ENCODE data around the gene ZNF302.

The ZNF302 gene

GRCh38 chr19:34712395-34713261 lies 35.1 kb downstream of the ZNF302 start:
- H3K4me3 ChIP-seq (ENCODE audit: low read length) = no peak overlapping the region
- no peak overlapping the region for H3K9ac ChIP-seq (ENCODE audit: low read length)
- no peak overlapping the region for H3K27ac ChIP-seq (ENCODE audit: low read depth, low read length)
- no peaks in the 10 kb centered on the region for H3K4me1 ChIP-seq (ENCODE audit: control insufficient read depth, insufficient read depth, low read length)
- no peaks in the 10 kb centered on the region for H3K27me3 ChIP-seq (ENCODE audit: control insufficient read depth, insufficient read depth, low read length)
- no peaks in the 10 kb centered on the region for H3K36me3 ChIP-seq (ENCODE audit: control insufficient read depth, insufficient read depth, low read length)

GRCh38 chr19:34713262-34713637 lies 35.8 kb downstream of the ZNF302 start:
- Histone ChIP-seq H3K9ac (ENCODE audit: low read length) (no peak overlapping the region), H3K27me3 (ENCODE audit: control insufficient read depth, insufficient read depth, low read length) (no peaks in the 10 kb centered on the region)

GRCh38 chr19:34715357-34715756 lies 37.9 kb downstream of the ZNF302 start:
- H3K4me3 ChIP-seq (ENCODE audit: low read length) = no peak overlapping the region
- H3K9ac ChIP-seq (ENCODE audit: low read length) = no peak overlapping the region
- no peaks in the 10 kb centered on the region for H3K36me3 ChIP-seq (ENCODE audit: control insufficient read depth, insufficient read depth, low read length)
- no peaks in the 10 kb centered on the region for H3K27me3 ChIP-seq (ENCODE audit: control insufficient read depth, insufficient read depth, low read length)
- no peak overlapping the region for H3K27ac ChIP-seq (ENCODE audit: low read depth, low read length)
- no peaks in the 10 kb centered on the region for H3K4me1 ChIP-seq (ENCODE audit: control insufficient read depth, insufficient read depth, low read length)

More at GRCh38 chr19:34713262-34713637, 35.8 kb downstream of the ZNF302 start:
- no peak overlapping the region for H3K4me3 ChIP-seq (ENCODE audit: low read length)
- no peaks in the 10 kb centered on the region for H3K36me3 ChIP-seq (ENCODE audit: control insufficient read depth, insufficient read depth, low read length)
- no peak overlapping the region for H3K27ac ChIP-seq (ENCODE audit: low read depth, low read length)
- no peaks in the 10 kb centered on the region for H3K4me1 ChIP-seq (ENCODE audit: control insufficient read depth, insufficient read depth, low read length)

- Histone ChIP-seq H3K4me3 (ENCODE audit: low read length) (no peak overlapping the region), H3K4me1 (ENCODE audit: control insufficient read depth, insufficient read depth, low read length) (no peaks in the 10 kb centered on the region), H3K27ac (ENCODE audit: low read depth, low read length) (no peak overlapping the region), H3K36me3 (ENCODE audit: control insufficient read depth, insufficient read depth, low read length) (no peaks in the 10 kb centered on the region), H3K27me3 (ENCODE audit: control insufficient read depth, insufficient read depth, low read length) (no peaks in the 10 kb centered on the region), H3K9ac (ENCODE audit: low read length) (no peak overlapping the region)
Observed at GRCh38 chr19:34722353-34722752, 44.9 kb downstream of the ZNF302 start.

- no peak overlapping the region for H3K27ac ChIP-seq (ENCODE audit: low read depth, low read length)
- H3K9ac ChIP-seq (ENCODE audit: low read length) = no peak overlapping the region
- no peaks in the 10 kb centered on the region for H3K36me3 ChIP-seq (ENCODE audit: control insufficient read depth, insufficient read depth, low read length)
- no peaks in the 10 kb centered on the region for H3K4me1 ChIP-seq (ENCODE audit: control insufficient read depth, insufficient read depth, low read length)
- no peak overlapping the region for H3K4me3 ChIP-seq (ENCODE audit: low read length)
- no peaks in the 10 kb centered on the region for H3K27me3 ChIP-seq (ENCODE audit: control insufficient read depth, insufficient read depth, low read length)
Observed at GRCh38 chr19:34725400-34725799, 47.9 kb downstream of the ZNF302 start.

GRCh38 chr19:34731019-34731829 lies 53.7 kb downstream of the ZNF302 start:
- Histone ChIP-seq H3K27me3 (ENCODE audit: control insufficient read depth, insufficient read depth, low read length) (no peaks in the 10 kb centered on the region), H3K4me1 (ENCODE audit: control insufficient read depth, insufficient read depth, low read length) (peaks cover 3% of the 10 kb centered on the region), H3K9ac (ENCODE audit: low read length) (no peak overlapping the region), H3K36me3 (ENCODE audit: control insufficient read depth, insufficient read depth, low read length) (peaks cover 5% of the 10 kb centered on the region), H3K27ac (ENCODE audit: low read depth, low read length) (no peak overlapping the region), H3K4me3 (ENCODE audit: low read length) (no peak overlapping the region)

GRCh38 chr19:34731964-34732363 lies 54.5 kb downstream of the ZNF302 start:
- H3K27ac ChIP-seq (ENCODE audit: low read depth, low read length) = no peak overlapping the region
- no peak overlapping the region for H3K9ac ChIP-seq (ENCODE audit: low read length)
- H3K27me3 ChIP-seq (ENCODE audit: control insufficient read depth, insufficient read depth, low read length) = no peaks in the 10 kb centered on the region
- H3K4me1 ChIP-seq (ENCODE audit: control insufficient read depth, insufficient read depth, low read length) = peaks cover 3% of the 10 kb centered on the region
- H3K36me3 ChIP-seq (ENCODE audit: control insufficient read depth, insufficient read depth, low read length) = peaks cover 7% of the 10 kb centered on the region
- no peak overlapping the region for H3K4me3 ChIP-seq (ENCODE audit: low read length)

GRCh38 chr19:34732612-34733211 lies 55.2 kb downstream of the ZNF302 start:
- H3K36me3 ChIP-seq (ENCODE audit: control insufficient read depth, insufficient read depth, low read length) = peaks cover 11% of the 10 kb centered on the region
- H3K9ac ChIP-seq (ENCODE audit: low read length) = no peak overlapping the region
- H3K27me3 ChIP-seq (ENCODE audit: control insufficient read depth, insufficient read depth, low read length) = no peaks in the 10 kb centered on the region
- peak overlapping the region; percentile 89 for H3K4me3 ChIP-seq (ENCODE audit: low read length)
- H3K27ac ChIP-seq (ENCODE audit: low read depth, low read length) = no peak overlapping the region
- peaks cover 3% of the 10 kb centered on the region for H3K4me1 ChIP-seq (ENCODE audit: control insufficient read depth, insufficient read depth, low read length)

- H3K27ac ChIP-seq (ENCODE audit: low read depth, low read length) = peak overlapping the region; percentile 98
- peak overlapping the region; percentile 89 for H3K4me3 ChIP-seq (ENCODE audit: low read length)
- peaks cover 3% of the 10 kb centered on the region for H3K4me1 ChIP-seq (ENCODE audit: control insufficient read depth, insufficient read depth, low read length)
- H3K36me3 ChIP-seq (ENCODE audit: control insufficient read depth, insufficient read depth, low read length) = peaks cover 11% of the 10 kb centered on the region
- peak overlapping the region; percentile 63 for H3K9ac ChIP-seq (ENCODE audit: low read length)
- H3K27me3 ChIP-seq (ENCODE audit: control insufficient read depth, insufficient read depth, low read length) = no peaks in the 10 kb centered on the region
Observed at GRCh38 chr19:34733266-34733745, 55.8 kb downstream of the ZNF302 start.

GRCh38 chr19:34733746-34734536 lies 56.5 kb downstream of the ZNF302 start, which contains the start of gene ZNF181:
Gene ZNF181 (plus strand): TSS chr19:34734243. CDS start chr19:34735038, 795 bp downstream.
- Histone ChIP-seq H3K27me3 (ENCODE audit: control insufficient read depth, insufficient read depth, low read length) (no peaks in the 10 kb centered on the region), H3K4me3 (ENCODE audit: low read length) (peak within 1 kb of the TSS; percentile 89), H3K36me3 (ENCODE audit: control insufficient read depth, insufficient read depth, low read length) (peaks cover 14% of the 10 kb centered on the region), H3K9ac (ENCODE audit: low read length) (peak within 1 kb of the TSS; percentile 63), H3K4me1 (ENCODE audit: control insufficient read depth, insufficient read depth, low read length) (peaks cover 3% of the 10 kb centered on the region), H3K27ac (ENCODE audit: low read depth, low read length) (peak within 1 kb of the TSS; percentile 98)

- Histone ChIP-seq H3K4me3 (ENCODE audit: low read length) (peak overlapping the region; percentile 89), H3K9ac (ENCODE audit: low read length) (peak overlapping the region; percentile 42), H3K4me1 (ENCODE audit: control insufficient read depth, insufficient read depth, low read length) (peaks cover 3% of the 10 kb centered on the region), H3K36me3 (ENCODE audit: control insufficient read depth, insufficient read depth, low read length) (peaks cover 20% of the 10 kb centered on the region), H3K27ac (ENCODE audit: low read depth, low read length) (peak overlapping the region; percentile 98), H3K27me3 (ENCODE audit: control insufficient read depth, insufficient read depth, low read length) (no peaks in the 10 kb centered on the region)
Observed at GRCh38 chr19:34734537-34735103, 57.1 kb downstream of the ZNF302 start.
